GM12873 (cell line): ENCODE data around the gene KLHDC8A.

Source experiments
- TF ChIP-seq, protein P1 (sequence below): IDR thresholded peaks from 2 replicates; pipeline ENCODE4 v1.5.1; 2012; ENCODE audit warnings: low read depth, mild to moderate bottlenecking, moderate library complexity, low read length, control low read depth; ENCODE audit not compliant: insufficient read depth; ENCODE audit errors: missing control alignments

Gene KLHDC8A

DNA sequence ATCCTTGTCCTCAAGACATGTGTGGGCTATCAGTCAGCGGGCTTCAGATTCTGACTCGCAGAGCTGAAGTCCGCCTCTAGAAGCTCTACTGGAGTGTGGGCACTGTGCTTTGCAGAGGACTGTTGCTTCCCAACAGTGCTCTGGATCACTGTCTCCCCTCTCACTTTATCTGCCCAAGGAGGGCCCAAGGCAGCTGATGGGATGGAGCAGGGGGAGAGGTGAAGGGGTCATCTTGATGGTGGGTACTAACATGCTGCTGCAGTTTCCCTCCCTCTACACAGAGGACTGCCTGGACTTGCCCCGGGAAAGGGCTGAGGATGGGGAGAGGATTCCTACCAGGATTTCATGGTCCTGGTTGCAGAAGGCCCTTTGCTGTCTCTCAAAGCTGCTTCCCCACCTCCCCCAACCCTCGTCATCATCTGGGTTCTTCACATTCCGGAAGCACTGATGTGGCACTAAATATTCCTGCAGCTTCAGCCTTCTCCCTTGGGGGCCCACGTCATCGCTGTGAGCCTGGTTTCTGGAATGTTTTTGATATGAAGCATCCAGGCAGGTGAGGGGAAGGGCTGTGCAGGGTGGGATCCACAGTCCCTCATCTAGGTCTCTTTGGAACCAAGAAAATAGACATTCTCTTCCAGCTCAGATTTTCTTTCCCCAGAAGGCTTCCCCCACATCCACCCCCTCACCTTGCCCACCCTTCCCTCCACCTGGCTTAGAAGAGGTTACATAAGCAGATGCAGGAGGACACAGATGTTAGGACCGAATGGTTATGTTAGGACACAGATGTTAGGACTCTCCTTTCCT lies 58.3 kb downstream of the KLHDC8A start:
- TF ChIP-seq, protein P1, sequence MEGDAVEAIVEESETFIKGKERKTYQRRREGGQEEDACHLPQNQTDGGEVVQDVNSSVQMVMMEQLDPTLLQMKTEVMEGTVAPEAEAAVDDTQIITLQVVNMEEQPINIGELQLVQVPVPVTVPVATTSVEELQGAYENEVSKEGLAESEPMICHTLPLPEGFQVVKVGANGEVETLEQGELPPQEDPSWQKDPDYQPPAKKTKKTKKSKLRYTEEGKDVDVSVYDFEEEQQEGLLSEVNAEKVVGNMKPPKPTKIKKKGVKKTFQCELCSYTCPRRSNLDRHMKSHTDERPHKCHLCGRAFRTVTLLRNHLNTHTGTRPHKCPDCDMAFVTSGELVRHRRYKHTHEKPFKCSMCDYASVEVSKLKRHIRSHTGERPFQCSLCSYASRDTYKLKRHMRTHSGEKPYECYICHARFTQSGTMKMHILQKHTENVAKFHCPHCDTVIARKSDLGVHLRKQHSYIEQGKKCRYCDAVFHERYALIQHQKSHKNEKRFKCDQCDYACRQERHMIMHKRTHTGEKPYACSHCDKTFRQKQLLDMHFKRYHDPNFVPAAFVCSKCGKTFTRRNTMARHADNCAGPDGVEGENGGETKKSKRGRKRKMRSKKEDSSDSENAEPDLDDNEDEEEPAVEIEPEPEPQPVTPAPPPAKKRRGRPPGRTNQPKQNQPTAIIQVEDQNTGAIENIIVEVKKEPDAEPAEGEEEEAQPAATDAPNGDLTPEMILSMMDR, result no peak

DNA sequence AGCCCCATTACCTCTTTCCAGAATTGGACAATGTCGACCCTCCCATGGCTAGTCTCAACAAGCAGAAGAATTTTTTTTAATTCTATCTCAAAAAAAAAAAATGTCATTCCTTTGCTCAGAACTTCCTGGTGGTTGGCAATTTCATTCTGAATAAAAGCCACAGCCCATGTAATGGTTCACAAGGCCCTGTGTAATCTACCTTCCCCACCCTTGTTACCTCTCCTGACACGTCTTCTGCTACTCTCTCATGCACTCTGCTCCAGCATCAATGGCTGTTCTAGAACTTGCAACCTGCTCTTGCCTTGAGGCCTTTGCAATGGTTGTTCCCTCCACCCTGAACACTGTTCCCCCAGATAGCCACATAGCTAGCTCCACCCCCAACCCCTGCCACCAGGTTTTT lies 60.6 kb downstream of the KLHDC8A start:
- TF ChIP-seq, protein P1, result no peak

DNA sequence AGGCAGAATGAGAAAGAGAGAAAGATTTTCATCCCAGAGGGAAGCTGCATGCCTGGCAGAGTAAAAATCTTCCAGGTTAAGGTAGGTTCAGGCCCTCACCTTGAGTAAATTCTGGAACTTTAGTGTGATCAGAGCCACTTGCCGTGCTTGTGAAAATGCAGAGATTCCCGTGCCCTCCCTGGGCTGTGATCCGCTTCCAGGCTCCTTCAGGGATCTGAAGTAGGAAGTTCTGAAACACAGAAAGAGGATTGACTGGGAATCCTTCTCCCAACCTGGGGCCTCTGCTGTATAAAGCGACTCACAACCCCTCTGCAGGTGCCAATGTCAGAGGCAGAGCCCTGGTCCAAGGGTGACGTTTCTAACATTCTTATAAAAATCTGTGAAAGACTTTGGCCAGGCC lies 61.8 kb downstream of the KLHDC8A start:
- TF ChIP-seq, protein P1, result no peak

DNA sequence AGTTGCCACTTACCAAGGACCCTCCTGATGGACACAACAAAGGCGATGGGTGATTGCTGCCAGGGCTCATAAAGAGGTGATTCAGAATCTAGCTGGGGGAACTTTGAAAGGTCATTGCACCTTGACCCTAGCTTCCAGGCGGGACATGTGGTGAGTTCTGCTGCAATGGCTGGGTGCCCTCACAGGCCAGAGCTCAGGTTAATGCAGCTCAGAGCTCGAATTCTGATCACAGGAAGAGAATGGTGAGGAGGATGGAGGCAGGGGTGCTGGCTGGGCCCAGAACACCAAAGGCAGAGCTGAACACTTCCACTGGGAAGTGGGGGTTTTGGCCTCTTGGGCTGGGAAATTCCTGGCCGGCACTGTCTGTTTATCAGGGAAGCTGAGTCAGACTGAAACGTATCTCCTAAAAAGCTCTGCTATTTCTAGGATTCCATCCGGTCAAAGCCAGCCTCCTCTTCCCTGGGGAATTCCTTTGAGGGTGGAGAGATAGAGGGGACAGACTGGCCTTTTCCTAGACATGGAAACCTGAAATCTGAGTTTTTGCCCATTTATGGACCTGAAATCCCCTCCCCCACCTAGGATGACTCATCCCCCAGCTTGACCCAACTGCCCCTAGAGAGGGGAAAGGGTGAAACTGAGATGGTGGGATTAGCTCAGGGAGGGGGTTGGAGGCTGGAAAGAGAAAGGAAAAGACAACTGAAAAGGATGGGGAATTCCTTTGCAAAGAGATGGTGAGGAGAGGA lies 62.4 kb downstream of the KLHDC8A start:
- TF ChIP-seq, protein P1, result no peak

DNA sequence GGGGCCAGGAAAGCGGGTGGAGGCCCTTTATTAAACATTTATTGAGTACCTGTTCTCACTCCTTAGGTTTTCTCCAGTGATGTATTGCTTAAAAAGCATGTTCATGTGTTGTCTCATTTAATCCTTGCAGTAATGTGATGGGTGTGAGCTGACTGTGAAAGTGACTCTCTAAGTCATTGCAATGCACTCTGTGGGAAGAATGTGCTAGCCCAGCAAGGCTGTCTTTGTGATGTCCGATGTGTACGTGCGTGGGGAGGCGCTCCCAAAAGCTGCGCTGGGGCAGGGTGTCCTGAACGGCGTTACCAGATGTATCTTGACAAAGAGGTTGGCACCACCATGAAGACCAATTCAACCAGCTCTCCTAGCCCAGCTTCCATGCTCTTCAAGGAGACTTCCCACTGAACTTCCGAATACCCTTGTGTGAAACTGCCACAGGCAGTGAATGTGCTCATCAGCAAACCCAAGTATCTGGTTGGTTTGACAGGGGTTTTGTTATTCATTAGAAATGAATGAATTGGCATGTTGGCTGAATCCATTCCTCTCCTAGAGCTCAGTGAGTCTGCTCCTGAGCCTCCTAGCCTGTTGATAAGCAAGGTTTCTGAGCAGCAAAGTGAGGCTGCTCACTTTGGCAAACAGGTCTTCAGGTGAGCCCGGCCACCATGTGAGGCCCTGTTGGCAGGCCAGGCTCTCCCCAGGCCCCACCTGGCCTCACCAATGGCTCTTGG lies 63.2 kb downstream of the KLHDC8A start:
- TF ChIP-seq, protein P1, result no peak

DNA sequence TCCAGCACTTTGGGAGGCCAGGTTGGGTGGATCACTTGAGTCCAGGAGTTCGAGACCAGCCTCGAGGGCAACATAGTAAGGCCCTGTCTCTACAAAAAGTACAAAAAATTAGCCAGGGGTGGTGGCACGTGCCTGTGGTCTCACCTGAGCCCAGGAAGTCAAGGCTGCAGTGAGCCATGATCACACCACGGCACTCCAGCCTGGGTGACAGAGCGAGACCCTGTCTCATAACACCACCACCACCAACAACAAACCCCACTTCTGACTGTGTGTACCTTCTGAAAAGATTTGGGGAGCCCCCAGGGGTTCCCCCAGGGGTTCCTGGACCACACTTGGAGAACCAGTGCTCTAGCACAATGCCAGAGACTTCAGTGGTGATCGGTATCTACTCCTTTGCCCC lies 65.1 kb downstream of the KLHDC8A start:
- TF ChIP-seq, protein P1, result no peak
